Erythroblast (primary cell): ENCODE data around the gene PARD3.

ENCODE experiments used
- GATA1 ChIP-seq: IDR thresholded peaks from 2 replicates; pipeline ENCODE4 v1.6.1; 2011; ENCODE audit warnings: low read depth, mild to moderate bottlenecking, control low read depth, low read length, moderate library complexity
- POLR2A ChIP-seq: IDR thresholded peaks from 2 replicates; pipeline ENCODE4 v1.6.1; 2011; ENCODE audit warnings: mild to moderate bottlenecking, low read length

GRCh38 chr10:34701194-34701593 is 113.9 kb downstream of the PARD3 start:
- TF ChIP-seq POLR2A (no peak), GATA1 (no peak)
